ENCODE measurements around the gene PRR19. TPM values are rescaled to one million over a fixed set of nuclear protein-coding genes. Genes with fewer than 3 reads are reported as not detected.
"Not testable (repeated sequence)": the region's sequence is repeated elsewhere in the genome, so short reads cannot be mapped to it uniquely, and the experiment has no call there.

The PRR19 gene, protein sequence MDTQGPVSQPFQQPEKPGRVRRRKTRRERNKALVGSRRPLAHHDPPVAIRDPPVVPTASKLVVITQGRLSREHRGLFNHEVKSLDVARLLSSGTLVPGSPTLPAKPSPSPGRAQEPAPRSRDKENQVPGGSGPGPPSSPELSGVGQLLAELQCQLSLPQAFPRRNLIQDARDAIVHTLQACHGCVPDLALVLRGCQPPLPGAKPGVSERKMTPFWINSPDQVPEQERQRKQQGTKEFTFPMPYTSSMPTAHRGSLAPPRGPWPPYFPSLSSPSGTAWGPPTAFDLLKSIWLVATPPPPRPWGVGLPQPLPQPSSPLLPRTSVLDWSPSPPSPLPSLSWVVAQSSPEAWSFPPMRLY
- 2.2 and 3.7 TPM in 2 replicates for total RNA-seq (2014; rRNA removed; shearing (Covaris generic))

DNA sequence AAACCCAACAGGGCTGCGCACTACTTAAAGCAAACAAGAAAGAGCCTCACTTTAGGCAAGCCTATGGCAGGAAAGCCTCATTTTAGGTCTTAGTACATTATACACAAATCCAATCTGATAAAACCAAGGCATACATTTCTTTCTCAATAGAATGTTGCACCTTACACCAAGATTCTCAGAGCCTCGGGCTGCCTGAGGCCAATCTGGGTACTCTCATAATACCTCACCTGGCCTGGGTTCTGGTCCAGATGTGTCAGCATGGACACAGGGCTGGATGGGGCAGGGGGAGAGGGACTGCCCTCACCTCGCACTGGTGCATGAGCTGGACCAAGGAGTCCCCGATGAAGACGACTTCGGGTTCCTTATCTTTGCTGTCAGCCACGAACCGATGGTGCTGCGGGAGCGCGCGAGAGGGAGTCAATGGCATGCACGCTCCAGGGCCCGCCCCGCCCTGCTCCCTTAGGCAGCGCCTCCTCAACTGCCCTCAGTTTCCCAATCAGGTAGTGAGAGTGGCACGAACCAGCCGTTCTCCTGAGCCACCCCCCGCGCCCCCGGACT lies at the start of gene PRR19:
TSS of gene PRR19 (plus strand) at position 487 of the 558 bp plus-strand sequence. CDS start 7,453 bp downstream, outside the sequence.
- DNase-seq (ENCODE audit: low spot score) = peak; percentile 19

DNA sequence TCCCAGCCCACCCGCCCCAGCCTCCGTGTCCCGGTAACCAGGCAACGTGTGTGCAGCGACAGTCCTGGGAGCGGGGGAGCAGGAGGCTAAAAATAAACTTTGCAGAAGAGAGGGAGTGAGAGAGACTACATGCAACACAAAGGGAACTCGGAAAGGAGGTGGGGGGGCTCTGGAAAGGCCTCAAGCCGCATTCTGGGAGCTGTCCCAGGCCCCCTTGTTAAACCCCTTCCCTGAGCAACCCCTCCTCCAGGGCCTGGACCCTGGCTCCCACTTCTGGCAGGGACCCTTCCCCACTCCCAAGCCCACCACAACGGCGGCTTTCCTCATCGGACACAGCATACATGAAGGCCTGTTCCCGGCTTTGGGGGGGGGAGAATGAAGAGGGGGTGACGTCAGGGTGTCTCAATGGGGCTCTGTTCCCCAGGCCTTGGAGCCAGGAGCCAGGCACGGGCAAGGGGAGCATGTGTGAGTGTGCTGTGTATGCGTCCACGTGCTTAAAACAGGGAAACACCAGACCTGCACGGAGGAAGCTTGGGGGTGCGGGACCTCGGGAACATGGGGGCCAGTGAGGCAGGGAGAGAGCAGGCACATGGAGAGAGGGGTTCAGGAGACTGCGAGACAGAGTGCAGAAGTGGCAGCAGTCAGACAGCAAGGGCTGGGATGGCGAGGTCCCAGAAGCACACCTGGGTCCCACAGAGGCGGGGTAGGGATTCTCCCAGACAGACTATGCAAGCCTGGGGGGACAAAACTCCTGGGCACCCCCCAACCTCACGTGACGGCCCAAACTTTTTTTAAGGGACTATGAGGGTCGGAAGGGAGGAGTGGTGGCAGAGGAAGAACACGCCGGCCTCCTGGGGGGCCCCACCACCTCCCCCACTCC lies 49.3 kb upstream of the PRR19 start:
- peak; percentile 59 for DNase-seq (ENCODE audit: low spot score)

DNA sequence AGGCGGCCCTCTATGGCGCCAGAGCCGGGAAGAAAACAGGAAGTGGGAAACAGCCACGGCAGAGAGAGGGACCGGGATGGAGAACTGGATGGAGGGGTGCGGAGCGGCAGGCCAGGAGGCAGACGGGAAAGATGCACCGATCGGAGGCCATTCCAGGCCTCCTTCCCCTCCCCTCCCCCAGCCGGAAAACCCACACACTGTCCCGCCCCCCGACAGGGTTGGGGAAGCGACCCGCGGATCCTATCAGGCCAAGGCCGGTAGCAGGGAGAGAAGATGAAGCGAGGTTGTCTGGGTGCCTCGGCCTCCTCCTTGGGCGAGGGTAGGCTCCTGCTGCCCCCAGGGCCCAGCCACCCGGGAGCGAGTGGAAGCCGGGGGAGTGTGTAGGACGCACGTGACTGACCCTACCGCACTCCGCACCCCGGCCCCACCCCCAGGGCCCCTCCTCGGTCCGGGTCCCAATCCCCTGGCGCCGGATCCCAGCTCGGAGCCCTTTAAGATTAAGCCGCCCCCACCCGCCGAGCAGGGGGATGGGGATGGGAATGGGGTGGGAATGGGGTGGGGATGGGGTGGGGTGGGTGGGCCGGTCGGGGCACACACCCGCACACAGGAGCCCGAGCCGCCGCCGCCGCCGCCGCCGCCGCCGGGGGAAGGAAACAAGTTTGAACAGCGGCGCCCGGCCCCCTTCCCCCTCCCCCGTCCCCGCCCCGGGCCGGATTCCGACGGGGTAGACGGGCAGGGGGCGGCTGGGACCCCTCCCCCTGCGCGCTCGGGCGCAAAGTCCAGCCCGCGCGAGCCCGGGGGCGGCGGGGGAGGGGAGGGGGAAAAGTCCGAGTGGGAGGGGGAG lies 48.5 kb upstream of the PRR19 start:
- DNase-seq (ENCODE audit: low spot score) = peak; percentile 53

DNA sequence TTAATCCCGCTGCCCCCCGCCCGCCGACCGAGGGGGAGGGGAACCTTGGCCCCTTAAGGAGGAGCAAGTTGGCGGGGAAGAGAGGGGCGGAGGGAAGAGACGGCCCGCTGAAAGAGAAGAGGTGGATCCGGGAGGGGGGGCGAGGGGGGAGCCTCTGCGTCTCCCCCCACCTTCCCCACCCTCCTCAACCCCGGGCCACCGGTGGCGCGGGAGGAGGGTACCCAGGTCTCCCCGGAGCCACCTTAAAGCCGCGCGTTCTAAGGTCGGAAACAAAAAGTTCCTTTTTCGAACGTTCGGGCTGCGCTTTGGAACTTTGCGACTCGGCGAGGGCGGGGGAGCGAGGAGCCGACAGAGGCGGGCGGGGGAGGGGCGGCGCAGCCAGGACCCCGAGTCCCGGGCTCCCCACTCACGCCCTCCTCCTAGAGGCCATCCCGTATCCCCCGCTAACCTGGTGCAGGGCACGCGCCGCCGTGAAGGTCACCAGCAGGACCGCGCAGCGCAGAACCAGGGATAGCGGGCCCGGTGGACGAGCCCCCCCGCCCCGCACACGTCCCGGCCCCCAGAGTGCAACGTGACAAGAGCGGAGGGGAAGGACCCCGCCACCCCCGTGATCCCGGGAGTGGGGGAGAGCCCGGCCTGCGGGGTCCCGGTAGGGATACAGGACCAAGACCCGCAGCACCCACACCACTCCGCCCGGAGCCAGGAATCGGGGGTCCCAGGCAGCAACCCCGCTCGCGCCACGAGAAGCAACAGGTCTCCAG lies 47.7 kb upstream of the PRR19 start:
- peak; percentile 67 for DNase-seq (ENCODE audit: low spot score)

DNA sequence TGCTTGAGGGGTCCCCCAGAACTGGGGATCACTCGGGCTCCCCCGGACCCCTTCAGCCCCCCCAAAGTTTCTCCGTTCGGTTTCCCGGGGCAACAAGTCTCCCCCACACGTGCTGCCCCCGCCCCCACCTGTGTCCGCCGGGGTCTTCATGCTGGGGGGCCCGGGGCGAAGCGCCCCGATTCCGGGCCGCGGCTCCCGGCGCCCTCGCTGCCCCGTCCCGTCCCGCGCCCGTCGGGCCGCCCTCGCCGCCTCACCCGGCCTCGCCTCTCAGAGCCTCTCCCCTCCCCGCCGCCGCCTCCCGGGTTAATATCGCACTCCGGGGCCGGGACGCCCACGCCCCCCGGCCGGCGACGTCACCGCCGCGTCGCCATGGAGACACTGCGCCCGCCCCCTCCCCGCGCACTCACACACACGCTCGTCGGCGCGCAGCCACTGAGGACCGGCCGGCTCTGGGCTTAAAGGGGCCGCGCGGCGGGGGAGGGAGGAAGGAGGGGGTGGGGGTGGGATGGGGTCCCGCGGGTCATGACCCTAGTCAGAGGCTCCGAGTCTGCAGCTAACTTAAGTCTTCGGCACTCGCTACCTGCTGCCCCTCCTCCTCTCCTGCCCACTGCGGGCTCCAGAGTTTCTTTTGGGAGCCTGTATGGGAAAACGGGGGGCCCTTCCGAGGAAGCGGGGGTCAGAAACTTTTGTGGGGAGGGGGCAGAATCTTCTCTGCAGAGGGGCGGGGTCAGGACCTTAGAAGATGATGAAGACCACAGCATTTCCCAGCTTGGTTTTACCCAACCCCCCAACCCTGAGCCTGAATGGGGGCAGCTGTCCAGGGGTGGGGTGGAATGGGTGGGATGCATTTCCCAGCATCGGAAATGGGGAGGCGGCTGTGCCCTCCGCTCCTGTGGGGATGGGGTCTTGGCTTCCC lies 46.8 kb upstream of the PRR19 start, which contains the start of gene ERF:
TSS of gene ERF (minus strand) at position 279 of the 916 bp plus-strand sequence. CDS start at position 150, 129 bp downstream.
- DNase-seq (ENCODE audit: low spot score) = peak; percentile 75

DNA sequence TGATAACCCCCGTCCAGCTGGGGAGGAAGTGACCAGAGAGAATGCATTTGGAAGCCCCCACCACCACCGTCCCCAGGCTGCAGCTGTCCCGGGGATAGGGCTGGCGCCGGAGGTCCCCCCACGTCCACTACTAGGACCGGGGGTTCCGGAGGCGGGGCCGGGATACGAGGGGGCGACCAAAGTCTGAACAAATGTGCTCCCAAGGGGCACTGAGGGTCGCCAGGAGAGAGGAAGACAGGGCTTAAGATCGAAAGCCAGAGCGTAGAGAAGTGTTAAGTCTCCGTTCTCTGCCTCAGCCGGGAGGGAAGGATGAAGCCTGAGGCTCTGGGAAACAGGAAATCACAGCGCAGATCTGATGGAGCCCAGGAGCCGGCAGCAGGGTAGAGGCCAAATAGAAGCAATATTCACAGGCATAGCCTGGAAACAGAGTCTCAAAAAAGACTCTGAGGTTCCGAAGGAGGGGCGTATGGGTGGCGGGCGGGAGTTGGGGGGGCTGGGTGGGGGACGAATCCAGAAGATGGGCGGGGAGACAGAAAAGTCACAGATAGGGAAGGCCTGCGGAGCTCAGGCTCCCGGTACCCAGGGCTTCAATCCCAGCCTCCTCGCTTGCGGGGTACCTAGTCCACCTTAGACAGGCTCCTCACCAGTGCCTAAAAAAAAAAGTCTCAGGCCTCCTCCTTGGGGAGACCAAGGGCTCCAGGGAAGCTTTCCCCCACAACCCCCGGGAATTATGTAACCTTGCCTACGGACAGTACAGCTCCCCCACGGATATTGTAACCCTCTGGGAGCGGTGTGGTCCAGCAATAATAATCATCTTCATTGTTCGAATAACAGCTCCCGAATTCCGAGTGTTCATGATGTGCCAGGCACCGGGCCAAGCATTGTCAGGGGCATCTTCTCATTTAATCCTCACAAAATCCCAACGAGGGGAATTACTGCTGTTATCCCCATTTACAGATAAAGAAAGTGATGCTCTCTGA lies 45.9 kb upstream of the PRR19 start:
- peak; percentile 56 for DNase-seq (ENCODE audit: low spot score)

DNA sequence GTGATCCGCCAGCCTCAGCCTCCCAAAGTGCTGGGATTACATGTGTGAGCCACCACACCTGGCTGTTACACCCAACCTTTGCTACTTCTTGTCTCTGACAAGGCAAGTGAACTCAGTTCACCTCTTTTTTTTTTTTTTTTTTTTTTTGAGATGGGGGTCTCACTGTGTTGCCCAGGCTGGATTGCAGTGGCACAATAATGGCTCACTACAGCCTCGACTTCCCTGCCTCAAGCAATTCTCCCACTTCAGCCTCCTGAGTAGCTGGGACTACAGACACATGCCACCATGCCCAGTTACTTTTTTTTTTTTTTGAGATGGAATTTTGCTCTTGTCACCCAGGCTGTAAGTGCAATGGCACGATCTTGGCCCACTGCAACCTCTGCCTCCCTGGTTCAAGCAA lies 44.1 kb upstream of the PRR19 start:
- DNase-seq (ENCODE audit: low spot score) = not testable (repeated sequence)

DNA sequence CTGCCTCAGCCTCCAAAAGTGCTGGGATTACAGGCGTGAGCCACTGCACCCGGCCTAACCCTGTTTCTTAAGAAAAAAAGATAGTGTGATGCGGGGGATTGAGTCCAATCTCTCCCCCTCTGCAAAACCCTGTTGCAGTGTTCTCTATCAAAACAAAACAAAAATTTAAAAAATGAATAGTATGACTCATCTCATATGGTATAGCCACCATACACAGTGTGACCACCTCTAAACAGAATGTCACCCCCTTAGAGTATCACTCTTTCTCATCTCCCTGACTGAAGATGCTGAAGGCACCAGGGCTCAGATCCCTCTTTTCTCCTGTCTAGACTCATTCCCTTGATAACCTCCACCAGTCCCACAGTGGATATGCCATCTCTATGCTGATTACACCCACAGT lies 40.2 kb upstream of the PRR19 start:
- no peak for DNase-seq (ENCODE audit: low spot score)

DNA sequence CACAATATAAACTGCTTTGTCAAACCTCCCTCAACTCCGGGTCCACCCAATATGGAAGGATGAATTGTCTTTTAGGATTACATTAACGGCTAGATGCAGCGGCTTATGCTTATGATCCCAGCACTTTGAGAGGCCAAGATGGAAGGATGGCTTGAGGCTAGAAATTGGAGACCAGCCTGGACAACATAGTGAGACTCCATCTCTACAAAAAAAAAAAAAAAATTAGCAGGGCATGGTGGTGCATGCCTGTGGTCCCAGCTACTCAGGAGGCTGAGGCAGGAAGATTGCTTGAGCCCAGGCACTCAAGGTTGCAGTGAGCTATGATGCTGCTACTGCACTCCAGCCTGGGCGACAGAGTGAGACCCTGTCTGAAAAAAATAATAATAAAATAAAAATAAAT lies 35.8 kb upstream of the PRR19 start:
- not testable (repeated sequence) for DNase-seq (ENCODE audit: low spot score)

DNA sequence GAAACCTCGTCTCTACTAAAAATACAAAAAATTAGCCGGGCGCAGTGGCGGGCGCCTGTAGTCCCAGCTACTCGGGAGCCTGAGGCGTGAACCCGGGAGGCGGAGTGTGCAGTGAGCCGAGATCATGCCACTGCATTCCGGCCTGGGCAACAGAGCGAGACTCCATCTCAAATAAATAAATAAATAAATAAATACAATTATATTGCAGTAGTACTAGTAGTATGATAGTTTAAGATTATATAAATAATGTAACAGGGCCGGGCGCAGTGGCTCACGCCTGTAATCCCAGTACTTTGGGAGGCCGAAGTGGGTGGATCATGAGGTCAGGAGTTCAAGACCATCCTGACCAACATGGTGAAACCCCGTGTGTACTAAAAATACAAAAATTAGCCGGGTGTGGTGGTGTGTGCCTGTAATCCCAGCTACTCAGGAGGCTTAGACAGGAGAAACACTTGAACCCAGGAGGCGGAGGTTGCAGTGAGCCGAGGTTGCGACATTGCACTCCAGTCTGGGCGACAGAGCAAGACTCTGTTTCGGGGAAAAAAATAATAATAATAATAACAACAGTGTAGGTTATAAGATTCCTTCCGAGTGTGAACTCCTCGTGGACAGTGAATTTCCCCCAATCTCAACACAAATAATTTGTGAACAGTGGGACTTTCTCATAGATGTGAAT lies 34.9 kb upstream of the PRR19 start:
- DNase-seq (ENCODE audit: low spot score) = not testable (repeated sequence)

DNA sequence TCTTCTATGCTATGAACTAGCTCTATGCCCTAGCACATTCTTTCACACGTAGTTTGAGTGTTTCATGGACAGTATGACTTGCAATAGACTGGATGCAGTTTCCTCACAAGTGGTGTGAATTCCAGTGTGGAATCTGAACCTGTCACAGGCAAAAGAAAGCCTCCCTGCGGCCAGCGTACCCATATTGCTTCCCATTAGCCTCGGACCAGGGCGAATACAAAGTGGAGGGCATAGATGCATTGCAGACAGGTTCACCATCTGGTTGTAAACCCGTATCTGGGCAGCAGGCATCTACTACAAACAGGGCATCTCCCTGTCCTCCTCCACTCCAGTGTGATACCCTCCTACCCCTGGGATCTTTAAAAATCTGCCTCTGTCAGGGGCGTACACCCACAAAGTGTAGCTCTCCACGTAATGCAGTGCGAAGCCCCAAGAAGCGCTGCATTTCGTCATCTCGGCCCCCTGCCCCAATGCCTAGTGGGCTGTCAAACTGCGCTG lies 34.2 kb upstream of the PRR19 start:
- no peak for DNase-seq (ENCODE audit: low spot score)

DNA sequence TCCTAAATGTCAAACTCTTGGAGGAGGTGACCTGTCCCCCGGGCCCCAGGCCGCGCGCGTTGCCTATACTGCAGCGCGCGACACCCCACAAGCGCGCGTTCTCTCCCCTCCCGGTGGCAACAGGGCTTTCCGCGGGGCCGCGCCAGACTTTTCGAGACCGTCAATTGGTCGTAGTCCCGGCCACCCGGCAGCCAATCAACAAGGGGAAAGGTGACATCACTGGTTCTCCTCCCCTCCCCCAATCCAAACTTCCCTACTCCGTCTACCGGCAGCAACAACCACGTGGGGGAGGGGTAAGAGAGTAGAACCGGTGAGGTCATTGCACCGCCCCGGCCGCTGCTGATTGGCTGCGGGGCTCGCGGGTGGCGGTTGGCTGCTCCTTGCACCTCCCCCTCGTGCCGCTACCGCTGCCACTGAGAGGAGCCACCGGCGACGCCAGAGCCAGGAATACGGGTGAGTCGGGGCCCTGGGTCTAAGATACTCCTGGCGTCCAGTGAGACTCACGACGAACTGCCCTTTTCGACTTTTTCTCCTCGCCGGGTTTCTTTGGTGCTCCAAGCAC lies 33.7 kb upstream of the PRR19 start:
- peak; percentile 100 for DNase-seq (ENCODE audit: low spot score)

DNA sequence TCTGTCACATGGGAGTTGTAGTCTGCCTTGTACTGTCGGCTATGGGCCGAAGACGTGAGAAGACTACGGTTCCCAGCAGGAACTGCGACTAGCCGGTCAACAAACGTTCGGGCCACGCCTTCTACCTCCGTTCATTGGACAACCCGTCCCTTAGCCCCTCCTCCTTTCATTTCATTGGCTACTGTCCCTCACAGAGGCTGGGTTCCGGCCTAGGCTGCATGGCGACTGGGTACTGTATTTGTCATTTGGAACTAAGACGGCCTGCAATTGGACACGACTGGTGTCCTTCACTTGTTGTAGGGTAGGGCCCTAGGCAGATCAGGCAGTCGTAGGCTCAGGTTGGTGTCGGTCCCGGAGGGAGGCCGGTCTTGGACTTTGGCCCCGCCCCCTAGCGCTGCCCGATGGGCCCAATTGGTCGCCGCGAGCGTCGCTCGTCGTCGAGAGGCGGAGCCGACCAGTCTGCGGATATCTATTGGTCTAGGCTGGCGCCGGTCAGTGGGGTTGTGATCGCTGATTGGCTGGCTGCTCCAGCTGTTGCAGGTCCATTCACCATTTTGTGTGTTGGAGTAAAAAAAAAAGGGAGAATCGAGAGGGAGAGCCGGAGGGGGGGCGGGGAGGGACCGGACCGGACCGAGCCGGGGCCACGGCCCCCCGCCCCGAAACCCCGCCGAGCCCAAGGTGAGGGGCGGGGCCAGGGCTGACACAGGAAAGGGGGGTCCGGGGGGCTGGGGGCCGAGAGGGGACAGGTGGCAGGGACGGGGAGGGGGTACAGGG lies 33.0 kb upstream of the PRR19 start, which contains the start of gene CIC:
TSS of gene CIC (plus strand) at position 549 of the 774 bp plus-strand sequence. CDS start 2,532 bp downstream, outside the sequence.
- DNase-seq (ENCODE audit: low spot score) = peak; percentile 100

DNA sequence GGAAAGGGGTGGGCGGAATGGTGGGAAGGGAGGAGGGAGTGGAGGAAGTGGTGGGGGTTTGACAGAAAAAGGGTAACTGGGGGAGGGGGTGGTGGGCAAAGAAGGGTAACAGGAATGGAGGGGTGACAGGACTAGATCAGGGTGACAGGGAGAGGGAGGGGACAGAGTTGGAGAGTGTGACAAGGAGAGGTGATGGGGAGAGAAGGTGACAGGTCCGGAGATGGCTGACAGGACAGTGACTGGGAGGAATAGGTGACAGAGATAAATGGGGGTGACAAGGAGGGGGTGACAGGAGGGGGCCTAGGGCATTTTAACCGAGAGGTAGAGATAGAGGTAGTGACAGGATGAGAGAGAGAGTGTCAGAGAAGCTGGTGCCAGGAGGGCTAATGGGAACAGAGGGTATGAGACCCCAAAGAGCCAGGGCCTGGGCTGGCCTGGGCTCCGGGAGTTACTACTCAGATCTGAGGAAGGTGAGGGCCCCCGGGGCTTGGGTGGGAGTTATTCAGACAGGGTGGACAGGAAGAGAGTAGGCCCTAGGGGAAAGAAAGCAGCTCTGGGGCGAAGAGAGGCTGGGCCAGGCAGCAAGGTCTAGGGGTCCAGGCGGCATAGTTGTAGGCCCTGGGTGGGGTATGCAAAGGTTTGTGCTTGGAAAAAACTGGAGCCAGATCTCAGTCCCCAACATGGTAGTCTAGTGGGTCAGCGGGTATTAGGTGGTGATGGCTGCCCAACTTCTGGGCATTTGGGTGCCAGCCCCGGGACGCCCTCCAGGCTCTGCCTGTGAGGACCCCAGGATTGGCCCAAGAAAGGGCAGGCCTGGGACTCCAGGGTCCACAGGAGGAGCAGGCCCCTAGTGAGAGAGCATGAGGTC lies 32.2 kb upstream of the PRR19 start:
- no peak for DNase-seq (ENCODE audit: low spot score)

All from A172 (cell line).